H1 (cell line): Measurements from ENCODE around the gene KLK7. TPM values are rescaled to one million over a fixed set of nuclear protein-coding genes. Genes with fewer than 3 reads are reported as not detected.

Source experiments
- CTCF ChIA-PET: fragments of 300-600 bp; sonication (Branson Sonifier 250); formaldehyde crosslinking; loops from one replicate; lab custom pipeline; 2021; ENCODE audit not compliant: partially characterized antibody; lab: Charles Lee
- POLR2A ChIA-PET: fragments of 300-600 bp; sonication (Branson Sonifier 250); formaldehyde crosslinking; loops from one replicate; lab custom pipeline; 2021; ENCODE audit warnings: inconsistent platforms; ENCODE audit not compliant: partially characterized antibody; lab: Charles Lee
- DNase-seq, 2 experiments: peaks; one replicate each; pipeline versions ENCODE4 v3.0.0 to v3.0.0-alpha.2; 2010 to 2022; ENCODE audit warnings: low spot score in 2 of 2, low read depth in 1 of 2, mixed read lengths in 1 of 2
- FAIRE-seq: peaks from 2 replicates; lab custom pipeline; 2011; peaks lifted over from hg19 to GRCh38; lab: Jason Lieb, UNC
- H2AFZ ChIP-seq: 2 replicates; pipeline ENCODE4 v1.8.1; 2012; ENCODE audit warnings: low read length, inconsistent platforms
- H2AK5ac ChIP-seq: 2 replicates; pipeline ENCODE4 v1.6.1; 2013; ENCODE audit warnings: low read depth, low read length
- H2BK120ac ChIP-seq: replicated peaks from 2 replicates; pipeline ENCODE3; 2013; ENCODE audit warnings: low read depth, low read length, inconsistent platforms
- H2BK12ac ChIP-seq: 2 replicates; pipeline ENCODE4 v1.6.1; 2013; ENCODE audit warnings: low read depth, low read length
- H2BK15ac ChIP-seq: 2 replicates; pipeline ENCODE4 v1.6.1; 2013; ENCODE audit warnings: low read length
- H2BK20ac ChIP-seq: 2 replicates; pipeline ENCODE4 v1.6.1; 2013; ENCODE audit warnings: low read length
- H2BK5ac ChIP-seq: 2 replicates; pipeline ENCODE4 v1.6.1; 2013; ENCODE audit warnings: low read depth, low read length
- H3K14ac ChIP-seq: 2 replicates; pipeline ENCODE4 v1.6.1; 2013; ENCODE audit warnings: inconsistent platforms; ENCODE audit not compliant: insufficient read length
- H3K18ac ChIP-seq: 2 replicates; pipeline ENCODE4 v1.6.1; 2013; ENCODE audit warnings: low read length; ENCODE audit errors: extremely low read depth
- H3K23ac ChIP-seq: 2 replicates; pipeline ENCODE4 v1.6.1; 2013; ENCODE audit warnings: inconsistent platforms; ENCODE audit not compliant: insufficient read length
- H3K23me2 ChIP-seq: 2 replicates; pipeline ENCODE4 v1.6.1; 2013; ENCODE audit warnings: low read depth, low read length
- H3K27ac ChIP-seq: 2 replicates; pipeline ENCODE4 v1.6.1; 2011; ENCODE audit warnings: low read depth, low read length, inconsistent platforms
- H3K27me3 ChIP-seq, 4 experiments: replicated peaks in 1 of 4; 1 replicate in 1 of 4; 2 replicates in 3 of 4; pipeline versions ENCODE4 v1.6.1 to v1.8.1; 2011 to 2013; ENCODE audit warnings: low read length in 3 of 4, mild to moderate bottlenecking in 3 of 4, inconsistent platforms in 2 of 4, mixed read lengths in 2 of 4, moderate library complexity in 1 of 4; ENCODE audit not compliant: control insufficient read depth in 3 of 4, insufficient read depth in 3 of 4; ENCODE audit errors: extremely low read depth in 1 of 4
- H3K36me3 ChIP-seq, 4 experiments: 2 replicates each; pipeline versions ENCODE4 v1.6.1 to v1.8.1; 2011 to 2013; ENCODE audit warnings: mild to moderate bottlenecking in 4 of 4, low read length in 3 of 4, moderate library complexity in 2 of 4, control low read depth in 1 of 4, inconsistent platforms in 1 of 4; ENCODE audit not compliant: insufficient read depth in 4 of 4, control insufficient read depth in 2 of 4
- H3K4ac ChIP-seq: replicated peaks from 2 replicates; pipeline ENCODE3; 2013; ENCODE audit warnings: low read length, low read depth, mixed read lengths, inconsistent platforms; ENCODE audit not compliant: insufficient read length
- H3K4me1 ChIP-seq, 4 experiments: replicated peaks in 1 of 4; 1 replicate in 1 of 4; 2 replicates in 3 of 4; pipeline versions ENCODE4 v1.6.1 to v1.8.1; 2011 to 2013; ENCODE audit warnings: low read length in 3 of 4, inconsistent platforms in 2 of 4, mixed read lengths in 1 of 4; ENCODE audit not compliant: insufficient read depth in 4 of 4, control insufficient read depth in 3 of 4
- H3K4me2 ChIP-seq, 2 experiments: 2 replicates each; pipeline versions ENCODE4 v1.6.1 to v1.8.1; 2011 to 2013; ENCODE audit warnings: low read depth in 2 of 2, low read length in 2 of 2, control low read depth in 1 of 2, inconsistent platforms in 1 of 2, mild to moderate bottlenecking in 1 of 2; ENCODE audit not compliant: insufficient read depth in 1 of 2
- H3K4me3 ChIP-seq, 4 experiments: fragments of 200-600, 300-600 bp in 1 of 4; sonication (generic), shearing (Covaris generic), sonication (Bioruptor Twin) in 1 of 4; 2 replicates each; pipeline versions ENCODE4 v1.5.1 to v1.8.1; 2011 to 2016; ENCODE audit warnings: low read length in 4 of 4, low read depth in 3 of 4, control low read depth in 2 of 4, inconsistent platforms in 2 of 4, mild to moderate bottlenecking in 2 of 4, mixed read lengths in 1 of 4, moderate library complexity in 1 of 4; ENCODE audit not compliant: insufficient read depth in 2 of 4; ENCODE audit errors: extremely low read depth in 1 of 4
- H3K56ac ChIP-seq: replicated peaks from 2 replicates; pipeline ENCODE3; 2013; ENCODE audit warnings: low read depth, mild to moderate bottlenecking, mixed read lengths, low read length, inconsistent platforms; ENCODE audit not compliant: insufficient read length
- H3K79me1 ChIP-seq: 2 replicates; pipeline ENCODE4 v1.6.1; 2013; ENCODE audit warnings: low read depth, low read length, control low read depth
- H3K79me2 ChIP-seq, 2 experiments: 2 replicates each; pipeline versions ENCODE4 v1.6.1 to v1.8.1; 2012 to 2013; ENCODE audit warnings: low read length in 2 of 2, mild to moderate bottlenecking in 2 of 2, inconsistent platforms in 1 of 2; ENCODE audit not compliant: insufficient read depth in 2 of 2, control insufficient read depth in 1 of 2
- H3K9ac ChIP-seq, 4 experiments: replicated peaks in 1 of 4; 1 replicate in 1 of 4; 2 replicates in 3 of 4; pipeline versions ENCODE4 v1.6.1 to v1.8.1; 2011 to 2013; ENCODE audit warnings: low read depth in 3 of 4, low read length in 3 of 4, control low read depth in 2 of 4, mild to moderate bottlenecking in 2 of 4, moderate library complexity in 2 of 4, inconsistent platforms in 1 of 4; ENCODE audit errors: extremely low read depth in 1 of 4
- H3K9me3 ChIP-seq, 2 experiments: 2 replicates each; pipeline versions ENCODE4 v1.6.1 to v1.8.1; 2012 to 2013; ENCODE audit warnings: mild to moderate bottlenecking in 2 of 2, moderate library complexity in 2 of 2, control low read depth in 1 of 2, inconsistent platforms in 1 of 2, low read depth in 1 of 2, low read length in 1 of 2, mixed read lengths in 1 of 2; ENCODE audit not compliant: insufficient read depth in 2 of 2
- H4K20me1 ChIP-seq, 2 experiments: replicated peaks in 1 of 2; 2 replicates each; pipeline versions ENCODE3 to v1.8.1; 2011 to 2013; ENCODE audit warnings: inconsistent platforms in 2 of 2, low read length in 2 of 2, mild to moderate bottlenecking in 1 of 2; ENCODE audit not compliant: insufficient read depth in 2 of 2, control insufficient read depth in 1 of 2
- H4K5ac ChIP-seq: 2 replicates; pipeline ENCODE4 v1.6.1; 2013; ENCODE audit warnings: low read length, low read depth, mixed read lengths, inconsistent platforms; ENCODE audit not compliant: insufficient read length
- H4K8ac ChIP-seq: 2 replicates; pipeline ENCODE4 v1.8.0; 2013; ENCODE audit warnings: mild to moderate bottlenecking, moderate library complexity, low read length, inconsistent platforms; ENCODE audit not compliant: insufficient read depth; ENCODE audit errors: extremely low read depth
- H4K91ac ChIP-seq: replicated peaks from 2 replicates; pipeline ENCODE3; 2013; ENCODE audit warnings: low read length, mixed read lengths, inconsistent platforms; ENCODE audit not compliant: insufficient read length
- ASH2L ChIP-seq: fragments of 200-600, 300-600 bp; sonication (generic); IDR thresholded peaks from one replicate; pipeline ENCODE4 v1.7.1; 2017; ENCODE audit warnings: low read length
- CTBP2 ChIP-seq: IDR thresholded peaks from 2 replicates; pipeline ENCODE4 v1.7.0; 2011; ENCODE audit warnings: borderline replicate concordance, mild to moderate bottlenecking, moderate library complexity, mixed read lengths, low read length; ENCODE audit not compliant: insufficient read depth, insufficient read length
- JUN ChIP-seq: IDR thresholded peaks from 2 replicates; pipeline ENCODE4 v1.6.1; 2011; ENCODE audit warnings: low read depth, mild to moderate bottlenecking, improper control_type of control experiment, low read length
- POLR2AphosphoS5 ChIP-seq: IDR thresholded peaks from 2 replicates; pipeline ENCODE4 v1.6.1; 2011; ENCODE audit warnings: low read depth, low read length
- RAD21 ChIP-seq, 2 experiments: IDR thresholded peaks in 1 of 2; conservative IDR thresholded peaks in 1 of 2; 2 replicates each; pipeline ENCODE4 v1.6.1; 2011; ENCODE audit warnings: low read depth in 2 of 2, low read length in 2 of 2, improper control_type of control experiment in 1 of 2, inconsistent platforms in 1 of 2, mild to moderate bottlenecking in 1 of 2, moderate library complexity in 1 of 2
- YY1 ChIP-seq: IDR thresholded peaks from 2 replicates; pipeline ENCODE4 v1.6.1; 2011; ENCODE audit warnings: low read depth, mild to moderate bottlenecking, low read length
- WGBS, 2 experiments: shearing (Covaris generic) in 1 of 2; methylation state at CpG; one replicate each; pipeline versions ENCODE4 v1.1.6 to v1.1.7; 2013 to 2015; ENCODE audit warnings: low lambda C conversion rate in 2 of 2, mixed read lengths in 2 of 2, inconsistent platforms in 1 of 2, low coverage in 1 of 2, missing lambda C conversion rate in 1 of 2; ENCODE audit not compliant: insufficient replicate concordance in 2 of 2, insufficient coverage in 1 of 2, insufficient read length in 1 of 2; ENCODE audit errors: extremely low coverage in 1 of 2, missing lambda C conversion rate in 1 of 2; 5-methylcytosine and 5-hydroxymethylcytosine counted together
- polyA plus RNA-seq, 7 experiments: library from polyadenylated mRNA; depleted of rRNA in 3 of 7; stranded (reverse) in 5 of 7; unstranded in 2 of 7; fragments of >200 nt in 5 of 7; fragments of 200-250 nt in 2 of 7; gene quantifications; 1 replicate in 5 of 7; 2 replicates in 1 of 7; 4 replicates in 1 of 7; pipeline versions ENCODE4 v1.2.1 to v1.2.3, GENCODE V29; 2011 to 2013; ENCODE audit warnings: missing spikeins in 2 of 7, mixed read lengths in 2 of 7
- total RNA-seq: library from RNA; stranded (reverse); fragmentation: NEBNext Ultra II Directional; extraction: Animal tissue kit (Norgen Biotek cat#: 25700); gene quantifications from 2 replicates; pipeline ENCODE4 v1.2.1, GENCODE V29; 2021

KLK7 gene
- total and polyA plus RNA-seq, 2 of the 8 experiments (the other 6 are each of a cell fraction or from before 2014, with no cell fraction given): 0.73 to 1.4 TPM

DNA sequence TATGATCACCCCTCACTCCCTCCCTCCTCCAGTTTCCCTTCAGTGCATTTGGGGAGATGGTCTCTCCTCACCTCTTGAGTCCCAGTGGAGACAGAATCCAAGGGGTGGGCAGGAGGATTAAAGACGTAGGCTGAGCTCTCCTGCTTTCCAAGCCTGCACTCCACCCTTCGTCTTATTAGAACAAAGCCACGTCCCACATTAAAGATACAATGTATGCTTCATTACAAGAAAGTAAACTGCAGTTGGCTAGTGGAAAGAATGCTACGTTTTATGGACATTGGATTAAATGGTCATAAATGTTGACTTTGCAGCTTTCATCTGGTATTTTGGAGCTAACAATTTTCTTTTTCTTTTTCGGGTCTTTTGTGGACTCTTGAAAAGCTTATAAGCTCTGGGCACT lies 44.2 kb upstream of the KLK7 start:
- Histone ChIP-seq H4K20me1 (no peaks in the 10 kb centered on the region), H2AK5ac (no peak overlapping the region), H2AFZ (no peak overlapping the region), H3K9me3 (no peaks in the 10 kb centered on the region), H4K8ac (no peak overlapping the region), H3K23me2 (no peaks in the 10 kb centered on the region; the same call in 1 of the 2 replicates), H3K4me3 (no peak overlapping the region), H3K27me3 (no peaks in the 10 kb centered on the region; a peak in 1 of 7 replicates), H3K9ac (no peak overlapping the region), H3K4me2 (no peak overlapping the region), H3K79me1 (no peaks in the 10 kb centered on the region), H2BK20ac (no peak overlapping the region), H3K79me2 (no peaks in the 10 kb centered on the region), H3K14ac (no peak overlapping the region), H3K4me1 (peaks cover 3 to 25% (median 17%) of the 10 kb centered on the region in 4 experiments), H2BK12ac (0 out of 2 replicates have a peak overlapping the region, but pooled peaks have one; percentile 39), H2BK120ac (no peak overlapping the region), H2BK5ac (no peak overlapping the region), H4K91ac (no peak overlapping the region), H3K23ac (no peak overlapping the region), H3K27ac (no peak overlapping the region), H4K5ac (no peak overlapping the region), H3K36me3 (no peaks in the 10 kb centered on the region), H3K4ac (no peak overlapping the region), H3K18ac (no peak overlapping the region), H2BK15ac (0 out of 2 replicates have a peak overlapping the region, but pooled peaks have one; percentile 81), H3K56ac (no peak overlapping the region)
- DNase-seq (no peak), FAIRE-seq (no peak)
- POLR2A ChIA-PET: interaction anchor here (1.0 to 1.6 kb wide), 5 partner anchors 10 to 233 kb away, joined by 3 to 6 read pairs (median 3); partner anchors contain the start of gene KLK13
- CTCF ChIA-PET: interaction anchor here (0.8 to 15.0 kb wide), 8 partner anchors 9 to 65 kb away, joined by 3 to 269 read pairs (median 4); no protein-coding TSS in a partner anchor
- WGBS, 2 experiments: 82% methylated on average over 5 of the region's 5 CpGs; no CpG with 5 or more reads in 1 of the 2 experiments
- TF ChIP-seq YY1: no peak
- TF ChIP-seq JUN: no peak
- no peak for TF ChIP-seq POLR2AphosphoS5
- TF ChIP-seq RAD21 (IDR thresholded peaks at IDR 0.05 in 1 of 2, conservative IDR thresholded peaks at IDR 0.05 in 1 of 2; ENCODE audit: low read depth in 2 of 2, low read length in 2 of 2): no peak
- no peak for TF ChIP-seq ASH2L
- no peak for TF ChIP-seq CTBP2
